HepG2 (cell line): Measurements from ENCODE around the gene SMURF1. TPM values are rescaled to one million over a fixed set of nuclear protein-coding genes. Genes with fewer than 3 reads are reported as not detected.
A peak's percentile ranks its signal among the peaks of the same experiment; 100 is the strongest.

Source experiments
- DMTF1 ChIP-seq: sonication (generic); formaldehyde crosslinking; IDR thresholded peaks from 2 replicates; pipeline ENCODE4 v1.4.0; 2020; ENCODE audit warnings: mild to moderate bottlenecking, missing genetic modification reagents
- E2F2 ChIP-seq: sonication (generic); formaldehyde crosslinking; IDR thresholded peaks from 2 replicates; pipeline ENCODE4 v1.4.0; 2020; ENCODE audit warnings: missing genetic modification reagents, borderline replicate concordance
- FOXJ3 ChIP-seq: sonication (generic); formaldehyde crosslinking; IDR thresholded peaks from 2 replicates; pipeline ENCODE4 v1.4.0; 2020; ENCODE audit warnings: missing genetic modification reagents, mild to moderate bottlenecking, borderline replicate concordance
- HMG20B ChIP-seq: conservative IDR thresholded peaks from 2 replicates; pipeline ENCODE4 v1.6.1; 2016; ENCODE audit warnings: missing genetic modification reagents, missing compliant biosample characterization
- IKZF5 ChIP-seq: IDR thresholded peaks from 2 replicates; pipeline ENCODE4 v1.6.1; 2018; ENCODE audit warnings: missing genetic modification reagents, mild to moderate bottlenecking, missing compliant biosample characterization
- KIAA2018 ChIP-seq: sonication (generic); formaldehyde crosslinking; IDR thresholded peaks from 2 replicates; pipeline ENCODE4 v1.5.0; 2020; ENCODE audit warnings: mild to moderate bottlenecking, missing genetic modification reagents, borderline replicate concordance
- POGZ ChIP-seq: sonication (generic); formaldehyde crosslinking; IDR thresholded peaks from 2 replicates; pipeline ENCODE4 v1.4.0; 2020; ENCODE audit warnings: mild to moderate bottlenecking, missing genetic modification reagents
- THRA ChIP-seq: sonication (generic); formaldehyde crosslinking; IDR thresholded peaks from 2 replicates; pipeline ENCODE4 v1.4.0; 2020; ENCODE audit warnings: missing genetic modification reagents, borderline replicate concordance
- ZC3H4 ChIP-seq: sonication (generic); formaldehyde crosslinking; IDR thresholded peaks from 2 replicates; pipeline ENCODE4 v1.4.0; 2020; ENCODE audit warnings: missing genetic modification reagents, borderline replicate concordance
- ZKSCAN1 ChIP-seq: fragments of 150-350 bp; IDR thresholded peaks from 2 replicates; pipeline ENCODE4 v1.6.1; 2014; ENCODE audit warnings: low read length
- ZNF331 ChIP-seq: sonication (generic); formaldehyde crosslinking; IDR thresholded peaks from 2 replicates; pipeline ENCODE4 v1.4.0; 2020; ENCODE audit warnings: missing genetic modification reagents
- polyA plus RNA-seq, 8 experiments: library from polyadenylated mRNA; depleted of rRNA in 3 of 8; stranded (reverse) in 7 of 8; unstranded in 1 of 8; fragments of >200 nt; fragmentation: Illumina TruSeq in 4 of 8; extraction: Trizol in 4 of 8; gene quantifications; 2 replicates each; pipeline versions ENCODE4 v1.2.1 to v1.2.3, GENCODE V29; 2011 to 2016; ENCODE audit warnings: low read depth in 4 of 8, missing spikeins in 1 of 8, mixed read lengths in 1 of 8; ENCODE audit not compliant: insufficient read depth in 1 of 8
- total RNA-seq, 5 experiments: library from RNA; depleted of rRNA; stranded (reverse); fragments of >200 nt; fragmentation: Illumina TruSeq; extraction: Trizol; gene quantifications; 2 replicates each; pipeline ENCODE4 v1.2.3, GENCODE V29; 2016; ENCODE audit warnings: low read depth in 1 of 5

The SMURF1 gene
- total and polyA plus RNA-seq, 2 of the 13 experiments (the other 11 are each of a cell fraction or from before 2014, with no cell fraction given): 8.3 to 11.1 TPM

GRCh38 chr7:99098824-99099498, 44.9 kb downstream of the SMURF1 start (continued):
- TF ChIP-seq KIAA2018 (CRISPR knock-in tag) (no peak), ZC3H4 (CRISPR knock-in tag) (no peak), ZKSCAN1 (no peak), ZNF331 (CRISPR knock-in tag) (peak; percentile 74; the same call in 1 of the 2 replicates), POGZ (peak; percentile 47), HMG20B (peak; percentile 71), IKZF5 (CRISPR knock-in tag) (no peak), DMTF1 (no peak), THRA (CRISPR knock-in tag) (peak; percentile 39; the same call in 1 of the 2 replicates), FOXJ3 (CRISPR knock-in tag) (peak; percentile 48; the same call in 1 of the 2 replicates), E2F2 (CRISPR knock-in tag) (no peak)
